Naive thymus-derived CD4-positive, alpha-beta T cell (primary cell): ENCODE results near the gene POLR3K. TPM values are rescaled to one million over a fixed set of nuclear protein-coding genes. Genes with fewer than 3 reads are reported as not detected.
"Not testable (repeated sequence)": the region's sequence is repeated elsewhere in the genome, so short reads cannot be mapped to it uniquely, and the experiment has no call there.

Experiments
- ATAC-seq: fragments of 150-1000 bp; cut with Tn5 transposase; 2 replicates; pipeline ENCODE4 v1.10.0; 2021; ENCODE audit warnings: mild to moderate bottlenecking, moderate library complexity
- CTCF ChIA-PET: fragments of 350-600 bp; sonication (Branson Sonifier 250); formaldehyde crosslinking; loops from one replicate; lab custom pipeline; 2021; ENCODE audit warnings: antibody characterized with exemption; lab: Charles Lee
- POLR2A ChIA-PET: fragments of 350-600 bp; sonication (Branson Sonifier 250); formaldehyde crosslinking; loops from one replicate; lab custom pipeline; 2021; ENCODE audit warnings: antibody characterized with exemption, inconsistent platforms; lab: Charles Lee
- DNase-seq, 9 donors: peaks; one replicate each; pipeline versions ENCODE4 v3.0.0 to v3.0.0-alpha.2; 2020 to 2022; ENCODE audit warnings: mixed read lengths in 1 of 9
- H3K27ac ChIP-seq: one replicate; pipeline ENCODE4 v1.7.0; 2013; ENCODE audit warnings: mild to moderate bottlenecking, low read depth, low read length, moderate library complexity
- H3K27me3 ChIP-seq, 2 donors: one replicate each; pipeline ENCODE4 v1.7.0; 2013; ENCODE audit warnings: low read length in 2 of 2, mild to moderate bottlenecking in 2 of 2, moderate library complexity in 2 of 2; ENCODE audit not compliant: control insufficient read depth in 2 of 2, insufficient read depth in 2 of 2
- H3K36me3 ChIP-seq, 3 experiments: 1 replicate in 2 of 3; 2 replicates in 1 of 3; pipeline ENCODE4 v1.7.0; 2013; ENCODE audit warnings: low read length in 3 of 3, mild to moderate bottlenecking in 3 of 3, moderate library complexity in 1 of 3; ENCODE audit not compliant: insufficient read depth in 3 of 3, control insufficient read depth in 2 of 3
- H3K4me1 ChIP-seq, 2 donors: one replicate each; pipeline ENCODE4 v1.7.0; 2013; ENCODE audit warnings: low read length in 2 of 2, mild to moderate bottlenecking in 2 of 2, moderate library complexity in 1 of 2; ENCODE audit not compliant: control insufficient read depth in 2 of 2, insufficient read depth in 2 of 2
- H3K4me3 ChIP-seq: 2 replicates; pipeline ENCODE4 v1.7.0; 2013; ENCODE audit warnings: mild to moderate bottlenecking, low read length
- H3K9me3 ChIP-seq, 3 experiments: 1 replicate in 2 of 3; 2 replicates in 1 of 3; pipeline ENCODE4 v1.7.0; 2013; ENCODE audit warnings: low read length in 3 of 3; ENCODE audit not compliant: control insufficient read depth in 2 of 3
- H3K27ac Mint-ChIP-seq, 9 donors: one replicate each; pipeline ENCODE4 v1.8.0; 2020 to 2022; ENCODE audit warnings: mixed read lengths in 9 of 9, mild to moderate bottlenecking in 8 of 9, moderate library complexity in 5 of 9, inconsistent platforms in 2 of 9
- H3K27me3 Mint-ChIP-seq, 5 donors: one replicate each; pipeline ENCODE4 v1.8.0; 2021 to 2022; ENCODE audit warnings: mixed read lengths in 5 of 5, mild to moderate bottlenecking in 1 of 5
- H3K36me3 Mint-ChIP-seq, 5 donors: one replicate each; pipeline ENCODE4 v1.8.0; 2020 to 2022; ENCODE audit warnings: mixed read lengths in 5 of 5, mild to moderate bottlenecking in 3 of 5, inconsistent platforms in 1 of 5
- H3K4me1 Mint-ChIP-seq, 7 donors: one replicate each; pipeline ENCODE4 v1.8.0; 2020 to 2022; ENCODE audit warnings: mixed read lengths in 7 of 7, mild to moderate bottlenecking in 3 of 7, inconsistent platforms in 1 of 7
- H3K4me3 Mint-ChIP-seq, 10 donors: one replicate each; pipeline ENCODE4 v1.8.0; 2020 to 2022; ENCODE audit warnings: mild to moderate bottlenecking in 10 of 10, mixed read lengths in 10 of 10, moderate library complexity in 6 of 10, inconsistent platforms in 2 of 10
- H3K9me3 Mint-ChIP-seq, 11 donors: one replicate each; pipeline ENCODE4 v1.8.0; 2020 to 2022; ENCODE audit warnings: mixed read lengths in 11 of 11, mild to moderate bottlenecking in 4 of 11, inconsistent platforms in 1 of 11, moderate library complexity in 1 of 11
- intact Hi-C, 2 donors: fragments of 100-400 bp; cut with micrococcal nuclease; formaldehyde crosslinking; loops; one replicate each; pipeline ENCODE4 v1.15.1; 2023
- polyA plus RNA-seq, 2 donors: library from polyadenylated mRNA; unstranded; fragments of 300-500 nt; fragmentation: Illumina TruSeq; gene quantifications; one replicate each; pipeline ENCODE4 v1.2.3, GENCODE V29; 2021
- total RNA-seq, 6 experiments: library from RNA in 5 of 6; stranded (reverse) in 5 of 6; gene quantifications; 1 replicate in 5 of 6; 2 replicates in 1 of 6; pipeline ENCODE4 v1.2.3 and lab custom pipeline; 2021 to 2026

The POLR3K gene
- total and polyA plus RNA-seq, 7 experiments from 2014 or later = 8.5 to 45.4 (median 19.0) TPM

- peak overlapping the region in 1 of 9 donors; percentile 33 for H3K27ac Mint-ChIP-seq
- POLR2A ChIA-PET = no interaction called here
- CTCF ChIA-PET = no interaction called here
- Histone ChIP-seq H3K27ac (no peak overlapping the region), H3K9me3 (no peaks in the 10 kb centered on the region), H3K4me3 (no peak overlapping the region), H3K27me3 (no peaks in the 10 kb centered on the region), H3K36me3 (no peaks in the 10 kb centered on the region), H3K4me1 (peaks cover 13% of the 10 kb centered on the region in 2 donors)
- H3K4me1 Mint-ChIP-seq = peaks cover 19 to 30% (median 23%) of the 10 kb centered on the region in 7 donors
- ATAC-seq (peak; percentile 78), DNase-seq (no peak)
- intact Hi-C loops = no loop called here
- no peaks in the 10 kb centered on the region for H3K27me3 Mint-ChIP-seq
- H3K36me3 Mint-ChIP-seq = peaks cover 0 to 2% (median 0%) of the 10 kb centered on the region in 5 donors
- no peaks in the 10 kb centered on the region for H3K9me3 Mint-ChIP-seq
- H3K4me3 Mint-ChIP-seq = no peak overlapping the region
These were observed 18.3 kb downstream of the POLR3K start for GRCh38 chr16:35011-35677.

- H3K36me3 Mint-ChIP-seq = peaks cover 0 to 2% (median 0%) of the 10 kb centered on the region in 5 donors
- Histone ChIP-seq H3K4me1 (peaks cover 13% of the 10 kb centered on the region in 2 donors), H3K27ac (no peak overlapping the region), H3K36me3 (no peaks in the 10 kb centered on the region), H3K4me3 (no peak overlapping the region), H3K27me3 (no peaks in the 10 kb centered on the region), H3K9me3 (no peaks in the 10 kb centered on the region)
- no peaks in the 10 kb centered on the region for H3K27me3 Mint-ChIP-seq
- ChIA-PET POLR2A (interaction anchor here (0.6 kb wide), 1 partner anchor 702 kb away, joined by 3 read pairs; no protein-coding TSS in a partner anchor), CTCF (no interaction called here)
- no peak overlapping the region for H3K27ac Mint-ChIP-seq
- no peaks in the 10 kb centered on the region for H3K9me3 Mint-ChIP-seq
- peak; percentile 6 for ATAC-seq
- peaks cover 19 to 28% (median 22%) of the 10 kb centered on the region in 7 donors for H3K4me1 Mint-ChIP-seq
- no peak for DNase-seq
- H3K4me3 Mint-ChIP-seq = no peak overlapping the region
- intact Hi-C loops = no loop called here
These were observed 18.8 kb downstream of the POLR3K start for GRCh38 chr16:34648-34987.

GRCh38 chr16:33877-34647, 19.3 kb downstream of the POLR3K start:
- Histone ChIP-seq H3K36me3 (no peaks in the 10 kb centered on the region), H3K27ac (no peak overlapping the region), H3K9me3 (no peaks in the 10 kb centered on the region), H3K4me1 (peaks cover 9% of the 10 kb centered on the region in 2 donors), H3K4me3 (no peak overlapping the region), H3K27me3 (no peaks in the 10 kb centered on the region)
- H3K9me3 Mint-ChIP-seq = no peaks in the 10 kb centered on the region
- peaks cover 13 to 23% (median 17%) of the 10 kb centered on the region in 7 donors for H3K4me1 Mint-ChIP-seq
- ChIA-PET CTCF (no interaction called here), POLR2A (interaction anchor here (0.6 kb wide), 1 partner anchor 702 kb away, joined by 3 read pairs; no protein-coding TSS in a partner anchor)
- H3K4me3 Mint-ChIP-seq = no peak overlapping the region
- peaks cover 0 to 2% (median 0%) of the 10 kb centered on the region in 5 donors for H3K36me3 Mint-ChIP-seq
- ATAC-seq (no peak), DNase-seq (no peak)
- intact Hi-C loops = no loop called here
- no peak overlapping the region for H3K27ac Mint-ChIP-seq
- H3K27me3 Mint-ChIP-seq = no peaks in the 10 kb centered on the region

- H3K27ac Mint-ChIP-seq, H3K4me3 Mint-ChIP-seq, H3K27ac ChIP-seq, H3K36me3 Mint-ChIP-seq, ATAC-seq, DNase-seq, POLR2A ChIA-PET, H3K4me3 ChIP-seq, H3K36me3 ChIP-seq, intact Hi-C loops, H3K27me3 ChIP-seq, H3K27me3 Mint-ChIP-seq, H3K4me1 ChIP-seq, CTCF ChIA-PET, H3K9me3 ChIP-seq, H3K9me3 Mint-ChIP-seq: not testable (repeated sequence)
- H3K4me1 Mint-ChIP-seq = peaks cover 6 to 15% (median 9%) of the 10 kb centered on the region in 7 donors
These were observed 20.1 kb downstream of the POLR3K start for GRCh38 chr16:33154-33876.

- H3K9me3 ChIP-seq, CTCF ChIA-PET, H3K4me1 ChIP-seq, H3K36me3 Mint-ChIP-seq, H3K27ac Mint-ChIP-seq, H3K9me3 Mint-ChIP-seq, H3K27ac ChIP-seq, ATAC-seq, POLR2A ChIA-PET, H3K4me3 Mint-ChIP-seq, H3K27me3 Mint-ChIP-seq, H3K4me3 ChIP-seq, H3K36me3 ChIP-seq, H3K27me3 ChIP-seq, H3K4me1 Mint-ChIP-seq, intact Hi-C loops, DNase-seq: not testable (repeated sequence)
These were observed 22.8 kb downstream of the POLR3K start for GRCh38 chr16:30627-31026.

- H3K36me3 ChIP-seq, H3K4me1 ChIP-seq, H3K9me3 Mint-ChIP-seq, H3K4me3 Mint-ChIP-seq, POLR2A ChIA-PET, H3K4me1 Mint-ChIP-seq, H3K27me3 ChIP-seq, H3K27me3 Mint-ChIP-seq, H3K4me3 ChIP-seq, H3K9me3 ChIP-seq, DNase-seq, intact Hi-C loops, H3K27ac ChIP-seq, H3K27ac Mint-ChIP-seq, H3K36me3 Mint-ChIP-seq, ATAC-seq, CTCF ChIA-PET: not testable (repeated sequence)
These were observed 27.5 kb downstream of the POLR3K start for GRCh38 chr16:25926-26348.
